H9 (cell line): ENCODE data around the gene PTPMT1. TPM values are rescaled to one million over a fixed set of nuclear protein-coding genes. Genes with fewer than 3 reads are reported as not detected.

ENCODE experiments used
- DNase-seq: peaks from one replicate; pipeline ENCODE4 v3.0.0-alpha.2; 2017
- H2AFZ ChIP-seq: one replicate; pipeline ENCODE4 v1.6.1; 2013; ENCODE audit warnings: mild to moderate bottlenecking, low read length, control low read depth, moderate library complexity
- H2AK5ac ChIP-seq: 2 replicates; pipeline ENCODE4 v1.6.1; 2013; ENCODE audit warnings: low read length, control low read depth, mixed read lengths; ENCODE audit not compliant: insufficient read length
- H2BK120ac ChIP-seq: one replicate; pipeline ENCODE4 v1.6.1; 2013; ENCODE audit warnings: low read depth, mild to moderate bottlenecking, low read length, control low read depth, inconsistent platforms; ENCODE audit not compliant: poor library complexity, severe bottlenecking
- H2BK12ac ChIP-seq: 2 replicates; pipeline ENCODE4 v1.6.1; 2013; ENCODE audit warnings: low read length, control low read depth, mixed read lengths, low read depth; ENCODE audit not compliant: insufficient read length
- H2BK15ac ChIP-seq: 2 replicates; pipeline ENCODE4 v1.6.1; 2013; ENCODE audit warnings: low read depth, low read length, control low read depth
- H2BK20ac ChIP-seq: one replicate; pipeline ENCODE4 v1.6.1; 2013; ENCODE audit warnings: low read depth, mild to moderate bottlenecking, low read length, control low read depth, inconsistent platforms; ENCODE audit not compliant: poor library complexity, severe bottlenecking
- H2BK5ac ChIP-seq: 2 replicates; pipeline ENCODE4 v1.6.1; 2013; ENCODE audit warnings: low read length, control low read depth, mixed read lengths; ENCODE audit not compliant: insufficient read length
- H3K14ac ChIP-seq: 2 replicates; pipeline ENCODE4 v1.6.1; 2013; ENCODE audit warnings: low read length, control low read depth; ENCODE audit not compliant: insufficient read depth
- H3K18ac ChIP-seq: 2 replicates; pipeline ENCODE4 v1.6.1; 2013; ENCODE audit warnings: low read depth, mild to moderate bottlenecking, mixed read lengths, low read length, control low read depth; ENCODE audit not compliant: insufficient read length
- H3K23ac ChIP-seq: 2 replicates; pipeline ENCODE4 v1.6.1; 2013; ENCODE audit warnings: low read length, control low read depth, mixed read lengths, low read depth; ENCODE audit not compliant: insufficient read length
- H3K23me2 ChIP-seq: 2 replicates; pipeline ENCODE4 v1.6.1; 2013; ENCODE audit warnings: low read depth, mild to moderate bottlenecking, mixed read lengths, low read length, control low read depth; ENCODE audit not compliant: insufficient read length, poor library complexity, severe bottlenecking
- H3K27ac ChIP-seq: 2 replicates; pipeline ENCODE4 v1.5.1; 2013; ENCODE audit warnings: low read length, control low read depth, mixed read lengths, low read depth; ENCODE audit not compliant: insufficient read length
- H3K27me3 ChIP-seq: 2 replicates; pipeline ENCODE4 v1.6.1; 2013; ENCODE audit warnings: low read length, control low read depth, inconsistent platforms; ENCODE audit not compliant: insufficient read depth
- H3K4ac ChIP-seq: 2 replicates; pipeline ENCODE4 v1.6.1; 2013; ENCODE audit warnings: low read depth, mild to moderate bottlenecking, control low read depth, inconsistent platforms, low read length, moderate library complexity
- H3K4me1 ChIP-seq: 2 replicates; pipeline ENCODE4 v1.6.1; 2013; ENCODE audit warnings: low read length, control low read depth, inconsistent platforms; ENCODE audit not compliant: insufficient read depth
- H3K4me2 ChIP-seq: 2 replicates; pipeline ENCODE4 v1.6.1; 2013; ENCODE audit warnings: low read length, control low read depth, mixed read lengths; ENCODE audit not compliant: insufficient read length, insufficient read depth
- H3K56ac ChIP-seq: 2 replicates; pipeline ENCODE4 v1.6.1; 2013; ENCODE audit warnings: low read depth, mild to moderate bottlenecking, mixed read lengths, low read length, control low read depth; ENCODE audit not compliant: insufficient read length
- H3K79me1 ChIP-seq: 2 replicates; pipeline ENCODE4 v1.6.1; 2013; ENCODE audit warnings: low read depth, mild to moderate bottlenecking, moderate library complexity, low read length, control low read depth, inconsistent platforms; ENCODE audit not compliant: insufficient read depth, poor library complexity, severe bottlenecking
- H3K79me2 ChIP-seq: 2 replicates; pipeline ENCODE4 v1.6.1; 2013; ENCODE audit warnings: low read length, control low read depth, inconsistent platforms; ENCODE audit not compliant: insufficient read depth
- H3K9ac ChIP-seq: 2 replicates; pipeline ENCODE4 v1.6.1; 2013; ENCODE audit warnings: low read length, control low read depth, mixed read lengths; ENCODE audit not compliant: insufficient read length; ENCODE audit errors: extremely low read depth
- H3K9me3 ChIP-seq: one replicate; pipeline ENCODE4 v1.6.1; 2013; ENCODE audit warnings: low read depth, low read length, inconsistent platforms; ENCODE audit not compliant: control insufficient read depth
- H3T11ph ChIP-seq: one replicate; pipeline ENCODE4 v1.6.1; 2013; ENCODE audit warnings: mild to moderate bottlenecking, low read length, control low read depth, inconsistent platforms
- H4K20me1 ChIP-seq: one replicate; pipeline ENCODE4 v1.6.1; 2013; ENCODE audit not compliant: control insufficient read depth, insufficient read length, insufficient read depth
- H4K5ac ChIP-seq: 2 replicates; pipeline ENCODE4 v1.6.1; 2013; ENCODE audit warnings: low read depth, mild to moderate bottlenecking, mixed read lengths, low read length, control low read depth; ENCODE audit not compliant: insufficient read length
- H4K8ac ChIP-seq: replicated peaks from 2 replicates; pipeline ENCODE4 v1.6.1; 2013; ENCODE audit warnings: low read length, control low read depth, mixed read lengths, low read depth; ENCODE audit not compliant: insufficient read length
- H4K91ac ChIP-seq: 2 replicates; pipeline ENCODE4 v1.6.1; 2013; ENCODE audit warnings: low read depth, mild to moderate bottlenecking, moderate library complexity, mixed read lengths, low read length, control low read depth; ENCODE audit not compliant: insufficient read length
- H3K27ac Mint-ChIP-seq, 3 experiments: 2 replicates in 2 of 3; 3 replicates in 1 of 3; pipeline ENCODE4 v1.8.0; 2020 to 2021; ENCODE audit warnings: mixed read lengths in 3 of 3, mild to moderate bottlenecking in 1 of 3, moderate library complexity in 1 of 3
- H3K27me3 Mint-ChIP-seq: 2 replicates; pipeline ENCODE4 v1.8.0; 2021; ENCODE audit warnings: low read depth, mild to moderate bottlenecking, moderate library complexity, mixed read lengths
- H3K36me3 Mint-ChIP-seq, 3 experiments: 2 replicates in 2 of 3; 3 replicates in 1 of 3; pipeline ENCODE4 v1.8.0; 2020 to 2021; ENCODE audit warnings: low read depth in 3 of 3, mixed read lengths in 3 of 3; ENCODE audit not compliant: insufficient read depth in 1 of 3
- H3K4me1 Mint-ChIP-seq, 2 experiments: 2 replicates each; pipeline ENCODE4 v1.8.0; 2020; ENCODE audit warnings: mixed read lengths in 2 of 2
- H3K4me3 Mint-ChIP-seq, 2 experiments: 2 replicates in 1 of 2; 3 replicates in 1 of 2; pipeline ENCODE4 v1.8.0; 2020 to 2021; ENCODE audit warnings: mild to moderate bottlenecking in 2 of 2, mixed read lengths in 2 of 2, moderate library complexity in 1 of 2
- H3K9me3 Mint-ChIP-seq, 2 experiments: 2 replicates in 1 of 2; 3 replicates in 1 of 2; pipeline ENCODE4 v1.8.0; 2020; ENCODE audit warnings: mild to moderate bottlenecking in 2 of 2, mixed read lengths in 2 of 2, moderate library complexity in 1 of 2
- CTCF ChIP-seq: fragments of 200-600 bp; sonication (generic); conservative IDR thresholded peaks from 3 replicates; pipeline ENCODE4 v1.8.0; 2021; ENCODE audit warnings: antibody characterized with exemption, mild to moderate bottlenecking
- WGBS: extraction: QIAGEN DNeasy Blood & Tissue Kit; methylation state at CpG from one replicate; pipeline ENCODE4 v1.1.7; 2013; ENCODE audit warnings: missing lambda C conversion rate, low lambda C conversion rate, mixed read lengths; ENCODE audit not compliant: insufficient read length; ENCODE audit errors: extremely low coverage; 5-methylcytosine and 5-hydroxymethylcytosine counted together
- total RNA-seq: library from RNA; stranded (reverse); gene quantifications from 2 replicates; pipeline ENCODE4 v1.2.1, GENCODE V29; 2021

Gene PTPMT1
- total RNA-seq, 1 experiment from 2014 or later = 72.9 TPM

DNA sequence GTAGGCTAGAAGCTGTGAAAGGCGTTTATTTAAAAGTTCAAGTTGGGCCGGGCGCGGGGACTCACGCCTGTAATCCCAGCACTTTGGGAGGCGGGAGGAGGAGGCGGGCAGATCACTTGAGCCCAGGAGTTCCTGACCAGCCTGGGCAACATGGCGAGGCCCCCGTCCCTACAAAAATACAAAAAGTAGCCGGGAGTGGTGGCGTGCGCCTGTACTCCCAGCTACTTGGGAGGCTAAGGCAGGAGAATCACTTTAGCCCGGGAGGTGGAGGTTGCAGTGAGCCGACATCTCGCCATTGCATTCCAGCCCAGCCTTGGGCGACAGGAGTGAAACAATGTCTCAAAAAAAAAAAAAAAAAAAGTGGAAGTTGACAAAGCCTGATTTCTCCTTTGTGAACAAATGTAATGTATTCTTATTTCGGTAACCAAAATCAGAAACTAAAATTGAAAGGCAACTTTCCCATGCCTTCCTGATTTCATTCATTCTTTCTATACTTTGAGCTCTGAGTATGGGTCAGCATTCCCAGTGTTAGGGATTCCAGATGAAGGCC, 825 bp downstream of the PTPMT1 start:
- no peak overlapping the region for H2BK120ac ChIP-seq
- Mint-ChIP-seq H3K27me3 (no peaks in the 10 kb centered on the region), H3K4me1 (peaks cover 8 to 10% of the 10 kb centered on the region in 2 experiments), H3K4me3 (peak overlapping the region; percentile 88 to 91), H3K9me3 (no peaks in the 10 kb centered on the region), H3K36me3 (peaks cover 3 to 27% (median 19%) of the 10 kb centered on the region in 3 experiments; a peak in 6 of 7 replicates), H3K27ac (peak overlapping the region; percentile 48 to 89 (median 51); a peak in 3 of 7 replicates)
- H4K91ac ChIP-seq = no peak overlapping the region
- H2BK5ac ChIP-seq = no peak overlapping the region
- DNase-seq = peak; percentile 48
- no peak for TF ChIP-seq CTCF
- no peak overlapping the region for H2AK5ac ChIP-seq
- no peaks in the 10 kb centered on the region for H3K4me1 ChIP-seq
- H3K27me3 ChIP-seq = no peaks in the 10 kb centered on the region
- no peaks in the 10 kb centered on the region for H3K9me3 ChIP-seq
- no peak overlapping the region for H4K5ac ChIP-seq
- H3T11ph ChIP-seq = no peak overlapping the region
- H3K79me2 ChIP-seq = no peaks in the 10 kb centered on the region; the same call in 1 of the 2 replicates
- no peak overlapping the region for H3K4ac ChIP-seq
- no peak overlapping the region for H2BK20ac ChIP-seq
- H3K14ac ChIP-seq = peak overlapping the region; percentile 80; the same call in 1 of the 2 replicates
- H2BK15ac ChIP-seq = no peak overlapping the region
- H2AFZ ChIP-seq = no peak overlapping the region
- WGBS = no CpG with 5 or more reads among the region's 17 CpGs
- no peaks in the 10 kb centered on the region for H3K23me2 ChIP-seq
- no peak overlapping the region for H4K8ac ChIP-seq
- H4K20me1 ChIP-seq = no peaks in the 10 kb centered on the region
- no peak overlapping the region for H2BK12ac ChIP-seq
- H3K18ac ChIP-seq = peak overlapping the region; percentile 96
- peak overlapping the region; percentile 61 for H3K9ac ChIP-seq
- no peak overlapping the region for H3K56ac ChIP-seq
- peak overlapping the region; percentile 53 for H3K4me2 ChIP-seq
- peaks cover 3% of the 10 kb centered on the region for H3K79me1 ChIP-seq
- H3K27ac ChIP-seq = no peak overlapping the region
- no peak overlapping the region for H3K23ac ChIP-seq
